H54 (cell line): ENCODE data around the gene ANGPTL4.

Experiments used
- DNase-seq: peaks from one replicate; pipeline ENCODE4 v3.0.0; 2011; ENCODE audit warnings: low spot score, mixed read lengths; ENCODE audit not compliant: insufficient read length
- FAIRE-seq: peaks from 3 replicates; lab custom pipeline; 2011; peaks lifted over from hg19 to GRCh38; lab: Jason Lieb, UNC
- POLR2A ChIP-seq: IDR thresholded peaks from 2 replicates; pipeline ENCODE4 v1.6.1; 2011; ENCODE audit warnings: low read depth, mild to moderate bottlenecking, low read length

Gene ANGPTL4

DNA sequence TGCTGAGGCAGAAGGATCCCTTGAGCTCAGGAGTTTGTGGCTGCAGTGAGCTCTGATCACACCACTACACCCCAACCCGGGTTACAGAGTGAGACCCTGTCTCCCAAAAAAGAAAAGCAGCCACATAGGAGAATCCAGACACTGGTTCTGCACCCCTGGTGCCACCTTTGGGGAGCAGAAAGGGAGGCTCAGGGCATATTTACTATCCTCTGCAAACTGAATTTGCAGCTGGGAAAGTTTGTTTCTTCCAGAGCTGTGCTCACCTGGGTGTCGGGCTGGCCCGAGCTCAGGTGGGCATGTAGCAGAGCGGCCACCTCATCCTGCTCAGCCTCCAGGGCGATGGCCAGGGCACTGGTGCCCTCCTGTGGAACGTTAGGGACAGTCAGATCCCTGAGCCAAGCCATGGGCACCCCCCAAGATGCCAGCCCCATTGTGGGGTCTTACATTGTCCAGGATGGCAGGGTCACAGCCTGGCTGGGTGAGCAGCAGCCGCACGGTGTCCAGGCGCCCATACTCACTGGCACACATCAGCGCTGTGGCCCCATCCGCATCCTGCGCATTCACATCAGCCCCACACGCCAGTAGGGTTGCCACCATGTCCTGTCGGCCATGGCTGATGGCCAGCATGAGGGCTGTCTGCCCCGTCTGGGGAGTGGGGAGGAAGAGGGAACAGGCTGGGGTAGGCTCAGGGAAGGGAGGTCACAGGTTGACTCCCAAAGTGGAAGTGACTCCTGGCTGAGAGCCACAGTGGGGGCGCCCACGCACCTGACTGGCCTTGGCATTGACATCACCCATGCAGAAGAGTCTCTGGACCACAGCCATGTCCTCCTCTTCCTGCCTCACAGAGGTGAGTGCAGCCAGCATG is 39.5 kb upstream of the ANGPTL4 start:
- no peak for FAIRE-seq
- DNase-seq: no peak
- TF ChIP-seq POLR2A: no peak

DNA sequence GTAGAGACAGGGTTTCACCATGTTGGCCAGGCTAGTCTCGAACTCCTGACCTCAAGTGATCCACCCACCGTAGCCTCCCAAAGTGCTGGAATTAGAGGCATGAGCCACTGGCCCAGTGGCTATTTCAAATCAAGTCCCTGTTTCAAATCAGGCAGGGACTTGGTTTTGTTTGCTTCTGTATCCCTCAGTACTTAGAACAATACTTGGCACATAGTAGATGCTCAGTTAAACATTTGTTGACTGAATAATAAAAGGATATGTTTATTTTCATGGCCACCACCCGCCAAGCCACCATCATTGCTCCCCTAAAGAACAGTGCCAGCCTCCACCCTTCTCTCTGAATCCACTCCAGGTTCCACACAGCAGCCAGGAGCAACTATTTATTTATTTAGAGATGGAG is 38.5 kb upstream of the ANGPTL4 start:
- FAIRE-seq: no peak
- DNase-seq: no peak
- TF ChIP-seq POLR2A: no peak

DNA sequence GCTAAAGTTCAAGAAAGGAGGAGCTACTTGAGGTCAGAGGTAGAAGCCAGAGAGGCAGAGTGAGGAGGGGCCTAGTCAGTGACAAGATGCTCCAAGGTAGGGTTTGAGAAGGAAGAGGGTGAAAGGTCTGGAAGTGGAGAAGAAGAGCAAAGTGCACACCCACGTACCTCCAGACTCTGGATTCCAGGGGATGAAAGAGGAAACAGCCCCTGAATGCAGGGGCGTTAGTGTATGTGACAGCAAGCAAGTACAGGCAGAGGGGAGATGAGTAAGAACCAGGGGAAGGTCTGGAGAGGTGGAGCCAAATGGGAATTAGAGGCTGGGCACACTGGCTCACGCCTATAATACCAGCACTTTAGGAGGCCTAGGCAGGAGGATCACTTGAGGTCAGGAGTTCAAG is 34.0 kb upstream of the ANGPTL4 start:
- DNase-seq (no peak), FAIRE-seq (no peak)
- TF ChIP-seq POLR2A: no peak

DNA sequence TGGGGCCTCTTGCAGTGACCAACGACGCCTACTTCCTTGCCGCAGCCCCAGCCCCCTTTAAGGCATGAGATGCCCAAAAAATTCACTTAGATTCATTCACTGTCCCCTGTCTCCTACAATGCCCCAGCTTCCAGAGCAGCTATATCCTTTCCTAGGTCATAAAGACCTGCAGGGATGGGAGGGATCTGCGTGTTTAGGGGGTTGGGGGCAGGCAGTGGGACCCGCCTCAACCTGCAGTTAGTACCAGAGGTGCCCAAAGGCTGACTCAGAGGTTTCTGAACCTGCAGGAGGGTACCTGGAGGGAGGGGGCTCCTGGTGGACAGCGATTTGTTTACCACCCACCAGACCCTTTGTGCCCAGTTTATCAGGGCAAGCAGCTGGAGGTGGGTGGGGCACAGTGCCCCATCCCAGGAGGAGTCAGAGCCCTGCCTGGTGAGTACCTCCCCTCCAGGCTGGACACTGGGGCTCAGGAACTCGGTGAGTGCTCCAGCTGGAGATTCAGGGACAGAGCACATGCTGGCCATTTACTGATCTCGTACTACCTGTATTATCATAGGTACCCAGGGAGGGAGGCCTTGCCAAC is 32.6 kb upstream of the ANGPTL4 start:
- TF ChIP-seq POLR2A: no peak
- no peak for FAIRE-seq
- DNase-seq: no peak

DNA sequence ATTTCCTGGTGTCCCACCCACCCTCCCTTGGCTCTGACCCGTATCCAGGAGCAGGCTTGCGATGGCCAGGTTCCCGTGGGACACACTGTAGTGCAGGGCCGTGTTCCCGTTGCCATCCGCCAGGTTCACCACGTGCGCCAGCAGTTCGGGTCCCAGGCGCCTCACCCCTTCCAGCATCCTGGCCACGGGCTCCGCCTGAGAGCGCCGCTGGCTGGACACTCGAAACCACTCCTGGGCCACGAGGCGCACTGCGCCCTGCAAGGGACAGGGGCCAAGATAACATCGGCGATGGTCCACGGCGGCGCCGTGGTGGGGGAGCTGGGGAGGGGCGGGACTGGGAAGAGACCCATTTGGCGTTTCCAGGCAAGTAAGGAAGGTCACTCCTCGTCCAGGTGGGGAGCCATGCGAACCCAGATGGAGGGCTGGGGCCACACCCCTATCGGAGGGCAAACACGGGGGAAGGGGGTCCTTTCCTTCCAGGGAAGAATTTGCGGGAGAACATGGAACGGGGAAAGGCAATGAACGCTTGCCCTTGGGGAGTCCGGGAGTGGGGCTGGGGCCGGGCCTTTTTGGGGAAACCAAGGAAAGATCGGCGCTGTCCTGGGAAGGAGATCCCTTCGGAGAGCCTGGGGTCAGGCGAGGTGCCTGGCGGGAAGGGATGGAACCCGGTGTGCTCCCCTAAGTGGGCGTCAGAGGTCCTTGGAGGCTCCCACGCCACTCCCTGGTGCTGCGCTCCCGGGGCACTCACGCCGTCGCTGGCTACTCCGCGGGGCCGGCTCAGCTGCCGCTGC is 30.8 kb upstream of the ANGPTL4 start:
- FAIRE-seq (no peak), DNase-seq (no peak)
- no peak for TF ChIP-seq POLR2A

DNA sequence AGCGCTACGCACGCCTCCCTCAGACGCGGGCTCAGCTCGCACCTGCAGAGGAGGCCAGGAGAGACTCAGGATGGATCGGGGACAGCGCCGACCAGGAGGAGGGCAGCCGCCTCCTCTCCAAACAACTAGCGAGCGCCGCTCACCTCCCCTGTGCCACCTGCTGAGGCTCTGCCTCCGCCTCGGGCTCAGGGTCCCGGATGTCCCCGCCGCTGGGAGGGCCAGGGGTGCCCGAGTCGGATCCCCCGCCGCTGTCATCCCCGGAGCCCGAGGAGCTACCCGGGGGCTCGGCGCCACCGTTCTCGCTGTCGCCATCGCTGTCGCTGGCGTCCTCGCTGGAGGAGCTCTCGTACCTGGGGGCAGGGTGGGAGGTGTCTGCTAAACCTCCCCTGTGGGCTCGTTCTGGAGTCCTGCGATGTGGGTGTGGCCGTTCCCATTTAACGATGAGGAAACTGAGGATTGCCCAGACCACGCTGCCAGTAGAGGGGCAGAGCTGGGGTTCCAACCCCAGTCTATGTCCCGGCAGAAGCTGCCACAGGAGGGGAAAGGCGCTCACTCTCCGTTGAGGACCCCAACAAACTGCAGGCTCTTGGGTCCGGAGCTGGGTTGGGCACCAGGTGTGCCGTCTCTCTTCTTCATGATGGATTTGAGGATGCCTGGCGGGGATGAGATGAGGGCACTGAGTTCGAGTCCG is 30.0 kb upstream of the ANGPTL4 start:
- DNase-seq (no peak), FAIRE-seq (no peak)
- no peak for TF ChIP-seq POLR2A

DNA sequence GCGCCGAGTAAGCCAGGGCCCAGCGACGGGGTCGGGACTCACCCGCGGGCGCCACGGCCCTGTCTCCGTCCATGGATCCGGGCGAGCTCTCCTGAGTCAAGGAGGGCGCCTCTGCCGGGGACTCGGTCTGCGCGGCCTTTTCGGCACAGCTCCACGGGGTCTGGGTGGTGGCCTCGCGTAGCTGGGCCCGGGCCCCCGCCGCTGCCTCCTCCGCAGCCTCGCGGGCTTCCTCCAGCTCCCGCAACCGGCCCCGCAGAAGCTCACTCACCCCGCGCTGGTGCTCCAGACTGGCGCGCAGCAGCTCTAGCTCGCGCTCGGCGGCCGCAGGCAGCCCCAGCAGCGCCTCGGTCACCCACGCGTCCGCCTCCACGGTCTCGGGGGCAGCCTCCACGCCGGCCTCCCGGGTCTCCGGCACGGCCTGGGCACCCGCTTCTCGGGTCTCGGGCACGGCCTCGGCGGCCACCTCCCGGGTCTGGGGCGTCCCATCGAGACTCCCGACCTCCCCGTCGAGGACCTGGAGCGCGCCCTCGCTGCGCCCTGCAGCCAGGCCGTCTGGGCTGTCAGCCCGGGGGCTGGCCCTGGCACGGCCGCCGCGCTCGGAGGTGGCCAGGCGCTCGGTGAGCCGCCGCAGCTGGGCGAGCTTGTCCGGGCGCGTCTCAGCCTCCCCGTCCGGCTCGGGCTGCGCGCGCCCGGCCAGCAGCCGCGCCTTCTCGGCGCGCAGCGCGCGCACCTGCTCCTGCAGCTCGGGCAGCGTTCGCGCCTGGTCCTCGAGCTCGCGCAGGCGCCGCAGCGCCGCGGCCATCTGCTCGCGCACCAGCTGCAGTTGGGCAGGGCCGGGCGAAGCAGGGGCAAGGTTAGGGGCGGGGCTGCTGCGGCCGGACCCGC is 29.3 kb upstream of the ANGPTL4 start:
- TF ChIP-seq POLR2A: no peak
- FAIRE-seq (no peak), DNase-seq (no peak)

DNA sequence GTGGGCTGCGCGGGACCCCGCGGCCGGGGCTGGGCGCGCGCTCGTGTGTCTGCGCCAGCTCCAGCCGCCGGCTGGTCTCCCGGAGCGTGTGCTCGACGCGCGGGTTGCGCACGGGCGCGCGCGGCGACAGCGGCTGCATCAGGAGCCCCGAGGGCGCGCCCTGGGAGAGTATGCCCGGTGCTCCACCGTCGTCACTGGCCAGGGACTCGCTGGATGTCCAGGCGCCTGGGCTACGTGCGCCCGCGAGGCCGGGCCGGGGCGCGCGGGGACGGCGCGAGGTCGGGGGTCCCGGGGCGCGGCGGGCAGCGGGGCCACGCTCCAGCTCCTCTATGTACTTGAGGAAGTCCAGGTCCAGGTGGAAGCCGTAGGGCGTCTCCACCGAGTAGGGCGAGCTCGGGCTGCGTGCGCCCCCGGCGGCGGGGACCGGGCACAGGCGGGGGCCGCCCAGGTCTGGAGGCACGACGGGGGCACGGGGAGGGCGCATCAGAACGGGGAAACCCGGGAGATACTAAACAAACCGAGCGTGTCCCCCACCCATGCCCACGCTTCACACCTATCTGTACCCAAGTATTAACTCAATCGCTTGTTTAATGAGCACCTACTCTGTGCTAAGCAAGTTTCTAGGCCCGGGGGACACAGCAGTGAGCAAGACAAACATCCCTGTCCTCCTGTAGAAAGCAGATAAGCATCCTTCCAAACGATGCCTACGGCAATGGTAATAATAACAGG is 28.4 kb upstream of the ANGPTL4 start:
- FAIRE-seq (no peak), DNase-seq (no peak)
- no peak for TF ChIP-seq POLR2A

DNA sequence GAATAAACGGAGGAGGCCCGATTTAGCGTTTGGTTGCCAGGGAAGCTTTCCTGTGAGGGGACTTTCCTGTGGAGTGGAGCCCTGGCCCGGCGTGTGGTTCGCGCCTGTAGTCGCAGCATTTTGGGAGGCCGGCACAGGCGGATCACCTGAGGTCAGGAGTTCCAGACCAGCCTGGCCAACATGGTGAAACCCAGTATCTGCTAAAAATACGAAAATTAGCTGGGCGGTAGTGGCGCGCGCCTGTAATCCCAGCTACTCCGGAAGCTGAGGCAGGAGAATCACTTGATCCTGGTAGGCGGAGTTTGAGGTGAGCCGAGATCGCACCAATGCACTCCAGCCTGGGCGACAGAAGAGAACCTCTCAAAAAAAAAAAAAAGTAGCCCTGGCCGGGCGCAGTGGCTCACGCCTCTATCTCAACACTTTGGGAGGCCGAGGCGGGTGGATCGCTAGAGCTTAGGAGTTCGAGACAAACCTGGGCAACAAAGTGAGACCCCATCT is 27.8 kb upstream of the ANGPTL4 start:
- TF ChIP-seq POLR2A: no peak
- FAIRE-seq (no peak), DNase-seq (no peak)

DNA sequence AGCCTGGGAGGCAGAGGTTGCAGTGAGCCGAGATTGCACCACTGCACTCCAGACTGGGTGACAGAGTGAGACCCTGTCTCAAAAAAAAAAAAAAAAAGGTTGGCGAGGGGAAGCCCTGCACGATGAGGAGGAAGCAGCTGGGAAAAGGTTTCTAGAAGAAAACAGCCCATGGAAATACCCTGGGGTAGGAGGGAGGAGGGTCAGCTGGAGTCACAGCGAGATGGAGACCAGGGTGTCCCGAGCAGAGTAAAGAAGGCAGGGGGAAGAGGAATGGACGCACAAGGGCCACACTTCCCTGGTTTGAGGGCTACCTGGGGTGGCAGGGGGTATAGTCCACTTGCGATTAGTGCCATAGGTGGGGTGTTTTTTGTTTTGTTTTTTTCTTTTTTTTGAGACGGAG is 27.3 kb upstream of the ANGPTL4 start:
- DNase-seq (no peak), FAIRE-seq (no peak)
- no peak for TF ChIP-seq POLR2A

DNA sequence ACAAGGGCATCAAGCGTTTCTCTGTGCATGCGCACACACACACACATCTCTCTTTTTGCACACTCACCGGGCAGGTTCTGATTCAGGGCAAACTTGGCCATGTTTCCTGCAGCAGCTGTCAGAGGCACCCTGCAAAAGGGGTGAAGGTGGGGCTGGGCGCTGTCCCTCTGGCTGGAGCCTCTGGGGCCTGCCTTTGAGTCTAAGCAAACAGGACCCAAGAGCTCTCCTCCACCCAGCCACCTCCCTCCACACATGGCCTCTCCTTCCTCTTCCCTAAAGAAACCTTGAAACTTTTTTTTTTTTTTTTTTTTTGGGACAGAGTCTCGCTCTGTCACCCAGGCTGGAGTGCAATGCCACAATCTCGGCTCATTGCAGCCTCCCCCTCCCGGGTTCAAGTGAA is 26.2 kb upstream of the ANGPTL4 start:
- no peak for TF ChIP-seq POLR2A
- FAIRE-seq: no peak
- DNase-seq: no peak

DNA sequence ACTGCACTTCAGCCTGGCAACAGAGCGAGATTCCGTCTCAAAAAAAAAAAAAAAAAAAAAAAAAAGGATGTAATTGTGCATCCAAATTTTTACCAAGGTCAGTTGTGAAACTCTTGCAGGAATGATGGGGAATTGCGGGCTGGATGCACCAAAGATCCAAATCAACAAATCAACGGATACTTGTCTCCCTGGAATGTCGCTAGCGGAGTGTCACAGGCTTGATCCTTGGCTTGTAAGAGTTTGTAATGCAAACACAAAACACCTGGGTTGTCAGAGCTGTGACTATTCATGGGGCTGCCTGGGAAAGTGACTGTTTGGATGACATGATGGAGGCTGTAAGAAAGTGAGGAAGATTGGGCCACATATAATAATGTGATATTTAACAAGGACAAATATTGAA is 25.1 kb upstream of the ANGPTL4 start:
- DNase-seq (no peak), FAIRE-seq (no peak)
- no peak for TF ChIP-seq POLR2A
